SH-SY5Y (cell line): ENCODE data around the gene HLA-DPA1.

Experiments
- GATA2 ChIP-seq: IDR thresholded peaks from 2 replicates; pipeline ENCODE4 v1.6.1; 2011; ENCODE audit warnings: mild to moderate bottlenecking, low read depth, low read length
- GATA3 ChIP-seq: IDR thresholded peaks from 2 replicates; pipeline ENCODE4 v1.6.1; 2011; ENCODE audit warnings: low read depth, mild to moderate bottlenecking, low read length, moderate library complexity

Gene HLA-DPA1

DNA sequence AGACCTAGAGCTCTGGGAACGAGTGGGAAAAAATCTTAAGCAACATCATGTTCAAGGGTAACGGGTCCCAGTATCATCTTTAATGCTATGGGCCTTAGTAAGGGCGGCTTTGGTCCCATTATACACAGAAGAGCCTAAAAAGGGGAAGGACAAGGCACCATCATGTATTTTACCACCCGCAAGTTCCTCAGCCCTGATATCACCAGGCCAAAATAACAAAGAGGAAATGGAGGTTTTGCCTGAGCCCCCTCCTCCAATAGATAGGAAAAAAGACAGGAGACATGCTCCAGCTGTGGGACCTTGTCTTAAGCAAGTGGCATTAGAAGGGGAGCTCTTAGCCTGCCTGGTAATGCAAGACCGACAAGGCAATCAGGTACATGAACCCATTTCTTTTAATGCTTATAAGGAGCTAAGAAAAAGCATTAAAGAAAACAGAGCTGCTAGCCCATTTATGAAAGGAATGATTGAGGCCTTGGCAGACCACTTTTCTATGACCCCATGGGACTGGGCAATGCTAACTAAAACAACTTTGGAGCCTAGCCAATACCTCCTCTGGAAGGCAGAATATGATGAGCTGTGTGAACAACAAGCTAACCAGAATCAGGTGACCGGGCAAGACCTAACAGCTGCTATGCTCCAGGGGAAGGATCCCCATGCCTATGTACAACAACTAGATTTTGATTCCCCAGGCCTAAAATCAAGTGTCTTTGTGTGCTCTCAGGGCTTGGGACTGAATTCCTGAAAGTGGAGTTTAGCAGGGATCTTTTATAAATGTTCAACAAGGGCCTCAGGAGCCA lies 23.2 kb downstream of the HLA-DPA1 start:
- TF ChIP-seq GATA2 (no peak), GATA3 (no peak)

DNA sequence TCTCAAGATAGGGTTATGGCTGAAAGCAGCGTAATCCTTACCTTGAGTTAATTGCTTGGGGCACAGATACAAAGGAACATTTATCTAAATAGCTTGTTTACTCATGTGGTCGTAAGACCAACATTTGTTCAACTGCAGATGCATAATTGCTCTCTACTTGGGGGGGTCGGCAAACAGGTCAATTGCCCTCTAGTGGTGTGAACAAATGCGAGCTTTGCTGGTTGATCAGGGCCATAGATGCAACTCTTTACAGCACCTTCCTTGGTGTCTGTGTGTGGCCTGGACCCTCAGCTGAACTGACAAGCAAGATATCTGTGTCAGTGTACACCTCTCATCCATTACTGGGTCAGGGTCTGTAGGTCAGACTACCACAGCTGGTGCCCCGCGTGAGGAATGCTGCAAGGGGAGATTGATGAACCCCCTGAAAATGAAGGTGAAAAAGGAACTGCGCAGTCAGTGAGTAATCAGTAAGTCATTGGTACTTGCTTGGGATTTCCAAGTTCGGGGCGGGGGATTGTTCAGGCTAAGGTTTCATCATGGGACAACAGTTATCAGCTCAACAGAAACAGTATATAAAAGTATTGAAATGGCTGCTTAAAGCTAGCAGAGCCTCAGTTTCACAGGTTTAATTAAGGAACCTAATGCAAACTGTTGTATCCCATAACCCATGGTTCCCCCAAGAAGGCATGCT lies 24.0 kb downstream of the HLA-DPA1 start:
- TF ChIP-seq GATA3 (no peak), GATA2 (no peak)

DNA sequence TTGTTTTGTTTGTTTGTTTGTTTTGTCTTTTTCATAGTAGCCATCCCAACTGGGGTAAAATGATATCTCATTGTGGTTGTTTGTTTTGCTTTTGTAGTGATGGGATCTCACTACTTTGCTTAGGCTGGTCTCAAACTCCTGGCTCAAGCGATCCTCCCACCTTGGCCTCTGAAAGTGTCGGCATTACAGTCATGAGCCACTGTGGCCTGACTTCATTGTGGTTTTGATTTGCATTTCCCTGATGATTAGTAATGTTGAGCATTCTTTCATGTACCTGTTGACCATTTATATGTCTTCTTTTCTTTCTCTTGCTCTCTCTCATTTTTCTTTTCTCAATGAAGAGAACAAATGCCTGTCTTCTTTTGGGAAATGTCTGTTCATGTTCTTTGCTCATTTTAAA lies 33.3 kb downstream of the HLA-DPA1 start:
- TF ChIP-seq GATA2: no peak
- no peak for TF ChIP-seq GATA3

DNA sequence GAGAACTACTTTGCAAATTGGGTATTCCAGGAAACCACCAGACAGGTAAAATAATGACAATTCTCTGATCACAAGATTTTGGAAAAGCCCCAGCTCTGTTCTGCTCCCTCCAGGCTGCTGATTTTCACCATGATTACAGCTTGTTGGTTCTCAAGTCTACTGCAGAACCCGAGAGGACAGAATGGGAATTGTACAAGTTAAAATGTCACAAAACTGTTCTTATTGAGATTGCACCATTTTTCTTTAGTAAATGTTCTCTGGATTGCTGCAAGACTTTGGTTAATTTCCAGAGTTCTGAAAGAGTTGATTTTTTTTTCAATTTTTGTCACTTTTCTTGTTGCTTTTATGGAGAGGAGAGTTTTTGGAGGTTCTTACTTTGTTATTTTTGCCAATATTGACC lies 36.9 kb downstream of the HLA-DPA1 start:
- TF ChIP-seq GATA3 (no peak), GATA2 (no peak)

DNA sequence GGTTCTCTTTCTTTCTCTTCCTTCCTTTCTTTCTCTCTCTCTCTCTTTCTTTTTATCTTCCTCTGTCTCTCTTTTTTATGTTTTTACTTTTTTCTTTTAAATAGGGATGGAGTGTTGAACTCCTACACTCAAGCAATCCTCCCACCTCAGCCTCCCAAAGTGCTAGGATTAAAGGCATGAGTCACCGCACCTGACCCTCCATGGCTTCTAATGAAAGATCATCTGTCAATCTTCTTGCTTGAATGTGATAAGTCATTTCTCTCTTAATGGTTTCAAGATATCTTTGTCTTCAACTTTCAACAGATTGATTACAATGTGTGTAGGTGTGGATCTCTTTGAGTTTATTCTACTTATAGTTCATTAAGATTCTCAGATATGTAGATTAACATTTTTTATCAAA lies 38.9 kb downstream of the HLA-DPA1 start:
- TF ChIP-seq GATA2 (no peak), GATA3 (no peak)

DNA sequence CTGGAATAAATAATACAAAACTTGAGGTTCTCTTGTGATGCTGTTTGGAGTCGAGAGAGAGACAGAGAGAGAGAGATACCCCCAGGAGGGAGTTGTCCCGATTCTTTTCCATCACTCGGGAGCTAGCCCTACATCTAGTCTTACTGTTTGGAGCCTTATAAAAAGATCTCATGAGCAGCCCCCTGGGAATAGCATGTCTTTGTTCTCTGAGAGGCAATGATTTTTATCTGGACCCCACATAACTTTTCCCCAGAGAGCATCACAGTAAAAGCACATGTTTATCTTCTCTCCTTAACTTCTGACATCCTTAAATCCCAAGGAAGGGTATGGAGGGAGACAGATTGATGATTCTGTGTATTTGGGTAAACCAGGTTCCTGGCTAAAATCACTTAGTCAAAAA lies 43.2 kb downstream of the HLA-DPA1 start:
- TF ChIP-seq GATA3 (no peak), GATA2 (no peak)

DNA sequence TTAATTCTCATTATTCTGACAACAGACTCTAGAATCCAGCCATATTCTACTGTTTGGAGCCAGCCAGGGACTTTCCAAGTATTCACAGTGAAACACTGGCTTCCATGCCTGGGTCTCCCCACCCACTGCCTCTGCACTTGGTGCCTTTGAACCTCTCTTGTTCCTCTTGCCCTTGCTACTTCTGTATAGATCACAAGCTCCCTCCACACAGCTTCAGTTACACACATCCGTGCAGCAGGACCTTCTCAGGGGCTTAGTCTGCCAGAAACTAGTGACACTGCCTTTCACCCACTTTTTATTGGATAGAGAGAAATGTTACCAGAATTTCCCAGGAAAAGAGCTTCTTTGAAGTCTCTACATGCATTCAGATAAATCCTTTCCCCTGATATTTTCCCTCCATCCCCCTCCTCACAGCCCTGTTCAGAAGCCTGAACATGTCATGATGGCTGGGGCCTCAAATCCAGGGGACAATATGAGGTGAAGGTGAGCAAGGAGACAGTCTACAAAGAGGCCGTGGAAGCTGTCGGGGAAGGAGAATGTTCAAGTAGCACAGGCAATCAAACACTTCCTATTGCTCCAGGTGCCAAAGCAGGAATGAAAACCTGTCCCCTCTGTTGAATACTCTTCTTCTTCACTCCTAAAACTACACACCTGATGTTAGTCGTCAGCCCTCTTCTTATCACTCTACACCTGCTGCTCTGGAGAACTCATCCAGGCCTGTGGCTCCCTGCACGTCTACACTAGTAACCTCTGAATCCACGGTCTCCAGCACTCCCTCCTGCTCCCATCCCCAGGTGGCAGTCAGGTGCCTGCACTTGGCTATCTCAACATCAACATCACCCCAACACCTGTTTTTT lies 43.9 kb downstream of the HLA-DPA1 start:
- TF ChIP-seq GATA2 (no peak), GATA3 (no peak)

DNA sequence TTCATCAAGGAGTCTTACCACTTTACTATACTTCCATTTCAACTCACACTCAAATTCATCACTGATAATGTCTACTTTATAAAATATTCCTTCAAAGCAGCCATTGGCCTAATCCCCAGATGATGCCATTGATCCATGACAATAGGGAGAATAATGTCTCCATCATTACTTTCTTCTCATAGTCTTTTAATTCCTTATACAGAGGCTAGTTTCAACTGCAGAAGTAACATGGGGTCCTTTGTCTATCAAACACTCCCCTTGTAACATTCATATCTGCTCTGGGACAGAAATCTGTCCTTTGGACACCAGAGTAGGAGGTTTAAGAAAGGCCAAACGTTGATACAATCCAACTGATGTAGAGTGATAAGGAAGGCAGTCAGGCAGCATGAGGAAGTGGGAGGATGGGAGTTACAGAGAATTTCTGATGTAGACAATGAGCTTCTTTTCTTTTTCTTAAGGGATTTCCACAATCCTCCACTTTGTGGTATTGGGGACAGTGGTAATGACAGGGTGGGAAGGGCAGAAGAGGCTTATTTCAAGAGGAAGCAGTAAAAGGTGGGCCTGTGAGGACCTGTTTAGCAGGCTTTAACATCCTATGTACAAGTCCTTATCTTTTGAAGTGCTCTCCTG lies 45.1 kb downstream of the HLA-DPA1 start:
- TF ChIP-seq GATA3 (no peak), GATA2 (no peak)

DNA sequence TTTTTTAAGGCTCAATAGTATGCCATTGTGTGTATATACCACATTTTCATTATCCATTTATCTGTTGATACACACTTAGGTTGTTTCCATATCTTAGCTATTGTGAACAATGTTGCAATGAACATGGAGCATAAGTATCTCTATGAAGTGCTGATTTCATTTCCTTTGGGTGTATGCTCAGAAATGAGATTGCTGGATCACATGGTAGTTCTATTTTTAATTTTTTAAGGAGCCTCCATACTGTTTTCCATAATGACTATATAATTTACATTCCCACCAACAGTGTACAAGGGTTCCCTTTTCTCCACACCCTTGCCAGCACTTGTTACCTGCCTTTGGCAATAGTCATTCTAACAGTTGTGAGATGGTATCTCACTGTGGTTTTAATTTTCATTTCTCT lies 48.9 kb downstream of the HLA-DPA1 start:
- TF ChIP-seq GATA2: no peak
- TF ChIP-seq GATA3: no peak

DNA sequence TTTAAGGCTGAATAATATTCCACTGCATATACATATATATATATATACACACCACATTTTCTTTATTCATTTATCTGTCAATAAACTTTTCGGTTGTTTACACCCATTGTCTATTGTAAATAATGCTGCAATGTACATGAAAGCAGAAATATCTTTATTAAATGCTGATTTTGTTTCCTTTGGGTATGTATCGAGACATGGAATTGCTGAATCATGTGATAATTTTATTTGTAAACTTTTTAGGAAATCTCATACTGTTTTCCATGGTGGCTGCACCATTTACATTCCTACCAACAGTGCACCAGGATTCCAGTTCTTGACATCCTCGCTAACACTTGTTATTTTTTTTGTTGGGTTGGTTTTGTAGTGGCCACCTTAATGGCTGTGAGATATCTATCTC lies 49.9 kb downstream of the HLA-DPA1 start:
- no peak for TF ChIP-seq GATA3
- no peak for TF ChIP-seq GATA2

DNA sequence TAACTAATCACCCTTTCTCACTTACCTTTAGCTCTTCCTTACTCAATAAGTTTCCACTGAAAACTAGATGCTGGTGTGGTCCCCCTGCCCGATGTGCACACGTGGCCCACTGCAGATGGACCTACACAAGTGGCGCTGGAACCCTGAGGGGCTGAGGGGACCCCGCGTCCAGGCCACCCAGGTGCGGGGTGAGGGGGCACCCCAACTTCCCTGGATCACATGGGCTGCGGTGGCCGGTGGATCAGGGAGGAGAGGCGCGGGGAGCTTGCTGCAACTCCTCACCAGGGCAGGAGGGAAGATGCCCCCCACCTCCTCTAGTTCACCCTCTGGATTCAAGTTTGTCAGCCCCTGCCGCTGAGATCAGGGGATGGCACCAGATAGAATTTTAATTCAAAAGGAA lies 51.5 kb downstream of the HLA-DPA1 start:
- TF ChIP-seq GATA3 (no peak), GATA2 (no peak)

DNA sequence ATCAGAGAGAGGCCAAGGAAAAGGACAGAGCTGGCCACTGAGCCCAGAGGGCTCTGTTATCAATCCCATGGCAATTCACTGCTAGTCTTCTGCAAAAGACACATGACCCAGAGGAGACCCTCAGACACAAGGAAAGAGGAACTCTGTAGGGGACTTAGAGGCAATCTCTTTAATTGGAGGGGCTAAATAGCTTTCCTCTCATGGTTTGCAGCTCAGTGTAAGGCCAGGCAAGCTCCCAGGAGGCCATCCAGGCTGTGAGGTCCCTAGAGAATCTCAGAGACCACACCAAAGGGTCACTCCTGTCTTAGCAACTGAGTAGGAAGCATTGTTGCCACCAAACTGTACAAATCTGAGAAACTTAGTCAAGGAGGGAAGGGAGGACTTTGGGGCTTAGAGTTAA lies 54.1 kb downstream of the HLA-DPA1 start:
- no peak for TF ChIP-seq GATA3
- TF ChIP-seq GATA2: no peak

DNA sequence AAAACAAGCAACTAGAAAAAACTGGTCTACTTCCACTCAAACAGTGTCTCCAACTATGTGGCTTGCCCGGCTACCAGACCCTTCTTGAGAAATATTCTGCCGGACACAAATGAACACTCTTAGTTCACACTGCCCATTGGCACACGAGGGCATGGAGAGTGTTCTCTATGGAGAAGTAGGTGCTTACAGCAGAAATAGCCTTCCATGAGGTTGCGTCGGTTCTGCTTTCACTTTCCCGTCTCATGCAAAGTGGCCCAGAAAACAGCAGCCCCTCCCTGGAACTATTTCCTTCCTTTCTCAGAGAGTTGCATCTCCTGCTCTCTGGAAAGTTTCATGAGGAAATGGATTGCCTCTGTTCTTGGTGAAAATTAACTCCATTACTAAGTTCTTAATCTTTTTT lies 54.5 kb downstream of the HLA-DPA1 start:
- TF ChIP-seq GATA2: no peak
- TF ChIP-seq GATA3: no peak

DNA sequence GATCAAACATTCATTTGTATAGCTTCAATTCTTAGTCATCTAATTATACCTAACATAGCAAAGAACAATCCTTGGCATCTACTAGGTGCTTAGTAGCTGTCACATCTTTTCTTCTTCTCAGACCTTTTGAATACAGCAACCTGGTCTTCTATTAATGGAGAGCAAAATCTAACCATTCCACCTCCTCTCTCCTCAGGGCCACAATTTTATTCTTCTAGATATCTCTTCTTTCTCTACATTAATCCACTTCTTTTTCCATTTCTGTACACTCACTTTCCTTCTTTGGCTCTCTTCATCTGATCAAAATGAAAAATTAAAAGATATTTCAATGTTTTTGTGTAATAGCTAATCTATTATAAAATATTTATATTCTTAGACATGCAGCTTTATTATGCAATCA lies 55.0 kb downstream of the HLA-DPA1 start:
- no peak for TF ChIP-seq GATA2
- no peak for TF ChIP-seq GATA3
